HG02759 (cell line): ENCODE results near the gene KRTAP5-6.
"Not testable (repeated sequence)": the region's sequence is repeated elsewhere in the genome, so short reads cannot be mapped to it uniquely, and the experiment has no call there.

Source experiments
- ATAC-seq: cut with Tn5 transposase; IDR thresholded peaks from one replicate; pipeline ENCODE4 v1.9.1; 2021; ENCODE audit warnings: mild to moderate bottlenecking, moderate library complexity; ENCODE audit not compliant: unreplicated experiment

Gene KRTAP5-6

GRCh38 chr11:1683216-1683615 is 13.8 kb upstream of the KRTAP5-6 start:
- ATAC-seq = not testable (repeated sequence)

GRCh38 chr11:1683904-1684572 is 13.0 kb upstream of the KRTAP5-6 start:
- not testable (repeated sequence) for ATAC-seq

- not testable (repeated sequence) for ATAC-seq
These were observed 11.8 kb upstream of the KRTAP5-6 start for GRCh38 chr11:1684886-1685874.

GRCh38 chr11:1686220-1686619 is 10.8 kb upstream of the KRTAP5-6 start:
- ATAC-seq = not testable (repeated sequence)

GRCh38 chr11:1688336-1688947 is 8.6 kb upstream of the KRTAP5-6 start:
- not testable (repeated sequence) for ATAC-seq

GRCh38 chr11:1689250-1690166 is 7.5 kb upstream of the KRTAP5-6 start:
- ATAC-seq = not testable (repeated sequence)

- ATAC-seq = no peak
These were observed 6.6 kb upstream of the KRTAP5-6 start for GRCh38 chr11:1690167-1691025.

GRCh38 chr11:1691026-1691877 is 5.7 kb upstream of the KRTAP5-6 start:
- ATAC-seq = no peak

- no peak for ATAC-seq
These were observed 4.9 kb upstream of the KRTAP5-6 start for GRCh38 chr11:1691878-1692707.

GRCh38 chr11:1692708-1693326 is 4.2 kb upstream of the KRTAP5-6 start:
- ATAC-seq = no peak

- ATAC-seq = no peak
These were observed 3.5 kb upstream of the KRTAP5-6 start for GRCh38 chr11:1693327-1694063.

- ATAC-seq = peak; percentile 62
These were observed 2.7 kb upstream of the KRTAP5-6 start for GRCh38 chr11:1694064-1694845.

GRCh38 chr11:1694846-1695547 is 2.0 kb upstream of the KRTAP5-6 start:
- no peak for ATAC-seq

GRCh38 chr11:1695548-1696108 is 1.4 kb upstream of the KRTAP5-6 start:
- ATAC-seq = no peak

GRCh38 chr11:1699771-1700170 is 2.8 kb downstream of the KRTAP5-6 start:
- ATAC-seq = no peak
